Upper lobe of left lung (tissue), 4 donors: ENCODE results near the gene LDB2.

ENCODE experiments used
- CTCF ChIP-seq, 6 experiments: fragments of 450-650 bp in 4 of 6; fragments of 200-600 bp in 2 of 6; sonication (generic) in 2 of 6; IDR thresholded peaks; one replicate each; pipeline ENCODE4 v1.5.1; 2016 to 2019; ENCODE audit warnings: antibody characterized with exemption in 6 of 6
- EP300 ChIP-seq, 4 donors: sonication (generic); formaldehyde crosslinking; IDR thresholded peaks; one replicate each; pipeline ENCODE4 v1.5.1; 2017; ENCODE audit warnings: antibody characterized with exemption in 4 of 4, control low read depth in 2 of 4
- POLR2A ChIP-seq, 4 donors: fragments of 450-650 bp; IDR thresholded peaks; one replicate each; pipeline ENCODE4 v1.5.1; 2016 to 2017; ENCODE audit warnings: antibody characterized with exemption in 4 of 4, mild to moderate bottlenecking in 2 of 4
- POLR2AphosphoS5 ChIP-seq, 2 donors: sonication (generic); formaldehyde crosslinking; IDR thresholded peaks; one replicate each; pipeline ENCODE4 v1.5.1; 2017; ENCODE audit warnings: antibody characterized with exemption in 2 of 2

- no peak for TF ChIP-seq CTCF (IDR thresholded peaks at IDR 0.05)
- no peak for TF ChIP-seq POLR2AphosphoS5 (IDR thresholded peaks at IDR 0.05)
- no peak for TF ChIP-seq EP300 (IDR thresholded peaks at IDR 0.05)
- no peak for TF ChIP-seq POLR2A (IDR thresholded peaks at IDR 0.05)
Measured at GRCh38 chr4:16484711-16485110, 413.7 kb downstream of the LDB2 start.
